Measurements from ENCODE around the gene POMC. TPM values are rescaled to one million over a fixed set of nuclear protein-coding genes. Genes with fewer than 3 reads are reported as not detected.
A peak's percentile ranks its signal among the peaks of the same experiment; 100 is the strongest.

Gene POMC
- total RNA-seq, 1 experiment from 2014 or later, result 1.6 TPM

GRCh38 chr2:25201265-25201664 lies 32.9 kb upstream of the POMC start:
- Mint-ChIP-seq H3K36me3 (ENCODE audit: insufficient read depth in 1 of 3, low read depth in 3 of 3) (no peaks in the 10 kb centered on the region), H3K4me1 (peaks cover 4 to 7% of the 10 kb centered on the region in 2 experiments; a peak in 3 of 4 replicates), H3K27me3 (ENCODE audit: low read depth) (peaks cover 2% of the 10 kb centered on the region; the same call in 1 of the 2 replicates), H3K27ac (no peak overlapping the region), H3K9me3 (no peaks in the 10 kb centered on the region), H3K4me3 (no peak overlapping the region; a peak in 1 of 5 replicates)
- Histone ChIP-seq H4K8ac (replicated peaks; ENCODE audit: insufficient read length, low read depth, low read length) (no peak overlapping the region), H2BK15ac (ENCODE audit: low read depth, low read length) (no peak overlapping the region), H3K79me1 (ENCODE audit: insufficient read depth, low read depth, low read length, poor library complexity, severe bottlenecking) (no peaks in the 10 kb centered on the region), H3K27ac (ENCODE audit: insufficient read length, low read depth, low read length) (no peak overlapping the region), H3K79me2 (ENCODE audit: insufficient read depth, low read length) (no peaks in the 10 kb centered on the region), H2BK5ac (ENCODE audit: insufficient read length, low read length) (no peak overlapping the region), H2AFZ (ENCODE audit: low read length) (no peak overlapping the region), H3K23me2 (ENCODE audit: insufficient read length, low read depth, low read length, poor library complexity, severe bottlenecking) (no peaks in the 10 kb centered on the region), H2BK20ac (ENCODE audit: low read depth, low read length, poor library complexity, severe bottlenecking) (no peak overlapping the region), H3K18ac (ENCODE audit: insufficient read length, low read depth, low read length) (no peak overlapping the region), H3K56ac (ENCODE audit: insufficient read length, low read depth, low read length) (no peak overlapping the region), H2BK120ac (ENCODE audit: low read depth, low read length, poor library complexity, severe bottlenecking) (no peak overlapping the region), H2BK12ac (ENCODE audit: insufficient read length, low read depth, low read length) (no peak overlapping the region), H3K23ac (ENCODE audit: insufficient read length, low read depth, low read length) (no peak overlapping the region), H4K20me1 (ENCODE audit: control insufficient read depth, insufficient read depth, insufficient read length) (no peaks in the 10 kb centered on the region), H3K14ac (ENCODE audit: insufficient read depth, low read length) (no peak overlapping the region), H4K5ac (ENCODE audit: insufficient read length, low read depth, low read length) (no peak overlapping the region), H3T11ph (ENCODE audit: low read length) (no peak overlapping the region), H3K4me2 (ENCODE audit: insufficient read depth, insufficient read length, low read length) (no peak overlapping the region), H2AK5ac (ENCODE audit: insufficient read length, low read length) (no peak overlapping the region), H3K9me3 (ENCODE audit: control insufficient read depth, low read depth, low read length) (no peaks in the 10 kb centered on the region), H3K27me3 (ENCODE audit: insufficient read depth, low read length) (no peaks in the 10 kb centered on the region), H3K4me1 (ENCODE audit: insufficient read depth, low read length) (no peaks in the 10 kb centered on the region), H3K4ac (ENCODE audit: low read depth, low read length) (no peak overlapping the region), H3K9ac (ENCODE audit: extremely low read depth, insufficient read length, low read length) (no peak overlapping the region), H4K91ac (ENCODE audit: insufficient read length, low read depth, low read length) (no peak overlapping the region)
- peak; percentile 43 for TF ChIP-seq CTCF (conservative IDR thresholded peaks at IDR 0.05)
- peak; percentile 56 for DNase-seq
- WGBS (ENCODE audit: extremely low coverage, insufficient read length, low lambda C conversion rate), result no CpG with 5 or more reads among the region's 6 CpGs
